HEK293 (cell line): ENCODE measurements around the gene TMEM63B.

ENCODE experiments used
- CTCF ChIA-PET: fragments of 350-600 bp; formaldehyde crosslinking; extraction: SDS; loops from one replicate; lab custom pipeline; 2021; ENCODE audit warnings: antibody characterized with exemption; lab: Yijun Ruan, JAX
- POLR2A ChIA-PET: fragments of 300-600 bp; formaldehyde crosslinking; extraction: SDS; loops from one replicate; lab custom pipeline; 2020; ENCODE audit warnings: antibody characterized with exemption, inconsistent platforms; lab: Yijun Ruan, JAX
- H3K27ac ChIP-seq: fragments of 200-500 bp; sonication (Bioruptor generic); 2 replicates; pipeline ENCODE4 v1.5.1; 2014; ENCODE audit warnings: low read depth, low read length, control low read depth, inconsistent platforms; ENCODE audit errors: extremely low read depth
- H3K36me3 ChIP-seq, 2 experiments: fragments of 200-500 bp in 1 of 2; sonication (Bioruptor generic) in 1 of 2; 1 replicate in 1 of 2; 2 replicates in 1 of 2; pipeline ENCODE4 v1.5.1; 2014 to 2017; ENCODE audit warnings: inconsistent platforms in 2 of 2, low read length in 2 of 2; ENCODE audit not compliant: control insufficient read depth in 2 of 2, insufficient read depth in 1 of 2
- H3K4me1 ChIP-seq: fragments of 200-500 bp; sonication (Bioruptor generic); 2 replicates; pipeline ENCODE4 v1.5.1; 2014; ENCODE audit warnings: mild to moderate bottlenecking, low read length, inconsistent platforms; ENCODE audit not compliant: control insufficient read depth, insufficient read depth
- H3K4me3 ChIP-seq: 2 replicates; pipeline ENCODE4 v1.5.1; 2011; ENCODE audit warnings: low read depth, mild to moderate bottlenecking, control low read depth, low read length, moderate library complexity
- H3K9me3 ChIP-seq: fragments of 200-500 bp; sonication (Bioruptor generic); 2 replicates; pipeline ENCODE4 v1.5.1; 2014; ENCODE audit warnings: low read depth, low read length, inconsistent platforms; ENCODE audit not compliant: control insufficient read depth, insufficient read depth
- BCL11A ChIP-seq: fragments of 450-650 bp; formaldehyde crosslinking; IDR thresholded peaks from 2 replicates; pipeline ENCODE4 v1.5.1; 2016; ENCODE audit warnings: low read depth, missing biosample characterization, missing genetic modification characterization
- HIC1 ChIP-seq: fragments of 450-650 bp; formaldehyde crosslinking; IDR thresholded peaks from 2 replicates; pipeline ENCODE4 v1.5.1; 2016; ENCODE audit warnings: missing biosample characterization, missing genetic modification characterization
- RBAK ChIP-seq: fragments of 450-650 bp; formaldehyde crosslinking; IDR thresholded peaks from 2 replicates; pipeline ENCODE4 v1.5.1; 2016; ENCODE audit warnings: missing biosample characterization, missing genetic modification characterization
- SCRT1 ChIP-seq: fragments of 450-650 bp; formaldehyde crosslinking; IDR thresholded peaks from 2 replicates; pipeline ENCODE4 v1.5.1; 2016; ENCODE audit warnings: missing biosample characterization, missing genetic modification characterization, borderline replicate concordance
- ZBTB7A ChIP-seq: fragments of 450-650 bp; formaldehyde crosslinking; IDR thresholded peaks from 2 replicates; pipeline ENCODE4 v1.5.1; 2016; ENCODE audit warnings: low read depth, missing biosample characterization, missing genetic modification characterization
- ZNF146 ChIP-seq: fragments of 450-650 bp; formaldehyde crosslinking; IDR thresholded peaks from 2 replicates; pipeline ENCODE4 v1.5.1; 2016; ENCODE audit warnings: missing biosample characterization, missing genetic modification characterization
- ZNF311 ChIP-seq: fragments of 450-650 bp; formaldehyde crosslinking; IDR thresholded peaks from 2 replicates; pipeline ENCODE4 v1.5.1; 2017; ENCODE audit warnings: missing biosample characterization, missing genetic modification characterization, borderline replicate concordance
- ZNF433 ChIP-seq: fragments of 450-650 bp; formaldehyde crosslinking; IDR thresholded peaks from 2 replicates; pipeline ENCODE4 v1.5.1; 2016; ENCODE audit warnings: missing biosample characterization, missing genetic modification characterization, low read depth
- ZNF548 ChIP-seq: fragments of 450-650 bp; formaldehyde crosslinking; IDR thresholded peaks from 2 replicates; pipeline ENCODE4 v1.5.1; 2016; ENCODE audit warnings: missing biosample characterization, missing genetic modification characterization
- ZNF549 ChIP-seq: fragments of 450-650 bp; IDR thresholded peaks from 2 replicates; pipeline ENCODE4 v1.5.1; 2018; ENCODE audit warnings: missing biosample characterization, missing genetic modification characterization, mild to moderate bottlenecking, inconsistent platforms, moderate library complexity
- ZNF561 ChIP-seq: fragments of 450-650 bp; IDR thresholded peaks from 2 replicates; pipeline ENCODE4 v1.5.1; 2018; ENCODE audit warnings: missing biosample characterization, missing genetic modification characterization, borderline replicate concordance
- ZNF571 ChIP-seq: fragments of 450-650 bp; formaldehyde crosslinking; IDR thresholded peaks from 2 replicates; pipeline ENCODE4 v1.5.0; 2017; ENCODE audit warnings: missing biosample characterization, missing genetic modification characterization
- ZNF658 ChIP-seq: fragments of 450-650 bp; formaldehyde crosslinking; IDR thresholded peaks from 2 replicates; pipeline ENCODE4; 2016; ENCODE audit warnings: missing biosample characterization, missing genetic modification characterization
- TF ChIP-seq, protein P1 (sequence below): fragments of 450-650 bp; formaldehyde crosslinking; optimal IDR thresholded peaks from 2 replicates; pipeline ENCODE3; 2016; ENCODE audit warnings: missing biosample characterization, mild to moderate bottlenecking, missing genetic modification characterization
- TF ChIP-seq, protein P2 (sequence below): fragments of 450-650 bp; formaldehyde crosslinking; IDR thresholded peaks from 2 replicates; pipeline ENCODE4 v1.5.1; 2016; ENCODE audit warnings: missing biosample characterization, missing genetic modification characterization, low read depth

Gene TMEM63B

DNA sequence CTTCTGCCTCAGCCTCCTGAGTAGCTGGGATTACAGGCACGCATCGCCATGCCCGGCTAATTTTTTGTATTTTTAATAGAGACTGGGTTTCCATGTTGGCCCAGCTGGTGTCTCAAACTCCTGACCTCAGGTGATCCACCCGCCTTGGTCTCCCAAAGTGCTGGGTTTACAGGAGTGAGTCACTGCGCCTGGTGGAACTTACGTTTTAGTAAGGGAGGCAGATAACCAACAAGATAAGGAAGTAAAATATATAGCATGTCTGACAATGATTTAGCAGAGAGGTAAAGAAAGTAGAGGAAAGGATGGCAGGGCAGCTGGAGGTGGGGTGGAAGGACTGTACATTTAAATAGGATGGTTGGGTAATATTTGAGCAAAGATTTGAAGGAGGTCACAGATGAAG, 76.6 kb downstream of the TMEM63B start:
- H3K27ac ChIP-seq = no peak overlapping the region
- CTCF ChIA-PET = interaction anchor here (0.8 to 1.5 kb wide), 5 partner anchors 16 to 31 kb away, joined by 3 to 7 read pairs (median 3); no protein-coding TSS in a partner anchor

More for the DNA sequence above, 76.6 kb downstream of the TMEM63B start:
- Histone ChIP-seq H3K4me3 (no peak overlapping the region), H3K4me1 (no peaks in the 10 kb centered on the region), H3K36me3 (no peaks in the 10 kb centered on the region), H3K9me3 (no peaks in the 10 kb centered on the region)
- POLR2A ChIA-PET = interaction anchor here (0.9 kb wide), 1 partner anchor 43 kb away, joined by 3 read pairs; the partner anchor contains the start of gene HSP90AB1
- TF ChIP-seq, protein P1, sequence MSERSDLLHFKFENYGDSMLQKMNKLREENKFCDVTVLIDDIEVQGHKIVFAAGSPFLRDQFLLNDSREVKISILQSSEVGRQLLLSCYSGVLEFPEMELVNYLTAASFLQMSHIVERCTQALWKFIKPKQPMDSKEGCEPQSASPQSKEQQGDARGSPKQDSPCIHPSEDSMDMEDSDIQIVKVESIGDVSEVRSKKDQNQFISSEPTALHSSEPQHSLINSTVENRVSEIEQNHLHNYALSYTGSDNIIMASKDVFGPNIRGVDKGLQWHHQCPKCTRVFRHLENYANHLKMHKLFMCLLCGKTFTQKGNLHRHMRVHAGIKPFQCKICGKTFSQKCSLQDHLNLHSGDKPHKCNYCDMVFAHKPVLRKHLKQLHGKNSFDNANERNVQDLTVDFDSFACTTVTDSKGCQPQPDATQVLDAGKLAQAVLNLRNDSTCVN (tag by site-specific recombination) = no peak
- TF ChIP-seq BCL11A (tag by site-specific recombination) = no peak
- no peak for TF ChIP-seq ZNF571 (tag by site-specific recombination)
- TF ChIP-seq HIC1 (tag by site-specific recombination) = no peak
- TF ChIP-seq, protein P2, sequence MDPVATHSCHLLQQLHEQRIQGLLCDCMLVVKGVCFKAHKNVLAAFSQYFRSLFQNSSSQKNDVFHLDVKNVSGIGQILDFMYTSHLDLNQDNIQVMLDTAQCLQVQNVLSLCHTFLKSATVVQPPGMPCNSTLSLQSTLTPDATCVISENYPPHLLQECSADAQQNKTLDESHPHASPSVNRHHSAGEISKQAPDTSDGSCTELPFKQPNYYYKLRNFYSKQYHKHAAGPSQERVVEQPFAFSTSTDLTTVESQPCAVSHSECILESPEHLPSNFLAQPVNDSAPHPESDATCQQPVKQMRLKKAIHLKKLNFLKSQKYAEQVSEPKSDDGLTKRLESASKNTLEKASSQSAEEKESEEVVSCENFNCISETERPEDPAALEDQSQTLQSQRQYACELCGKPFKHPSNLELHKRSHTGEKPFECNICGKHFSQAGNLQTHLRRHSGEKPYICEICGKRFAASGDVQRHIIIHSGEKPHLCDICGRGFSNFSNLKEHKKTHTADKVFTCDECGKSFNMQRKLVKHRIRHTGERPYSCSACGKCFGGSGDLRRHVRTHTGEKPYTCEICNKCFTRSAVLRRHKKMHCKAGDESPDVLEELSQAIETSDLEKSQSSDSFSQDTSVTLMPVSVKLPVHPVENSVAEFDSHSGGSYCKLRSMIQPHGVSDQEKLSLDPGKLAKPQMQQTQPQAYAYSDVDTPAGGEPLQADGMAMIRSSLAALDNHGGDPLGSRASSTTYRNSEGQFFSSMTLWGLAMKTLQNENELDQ = no peak
- TF ChIP-seq RBAK (tag by site-specific recombination) = no peak
- TF ChIP-seq ZBTB7A = no peak
- no peak for TF ChIP-seq ZNF549 (tag by site-specific recombination)
- no peak for TF ChIP-seq ZNF433 (tag by site-specific recombination)
- no peak for TF ChIP-seq ZNF561
- TF ChIP-seq ZNF311 (tag by site-specific recombination) = no peak
- TF ChIP-seq SCRT1 (tag by site-specific recombination) = no peak
- TF ChIP-seq ZNF548 (tag by site-specific recombination) = no peak
- no peak for TF ChIP-seq ZNF658 (tag by site-specific recombination)
- TF ChIP-seq ZNF146 = no peak
